ENCODE data around the gene HOXB6.

HOXB6 gene

DNA sequence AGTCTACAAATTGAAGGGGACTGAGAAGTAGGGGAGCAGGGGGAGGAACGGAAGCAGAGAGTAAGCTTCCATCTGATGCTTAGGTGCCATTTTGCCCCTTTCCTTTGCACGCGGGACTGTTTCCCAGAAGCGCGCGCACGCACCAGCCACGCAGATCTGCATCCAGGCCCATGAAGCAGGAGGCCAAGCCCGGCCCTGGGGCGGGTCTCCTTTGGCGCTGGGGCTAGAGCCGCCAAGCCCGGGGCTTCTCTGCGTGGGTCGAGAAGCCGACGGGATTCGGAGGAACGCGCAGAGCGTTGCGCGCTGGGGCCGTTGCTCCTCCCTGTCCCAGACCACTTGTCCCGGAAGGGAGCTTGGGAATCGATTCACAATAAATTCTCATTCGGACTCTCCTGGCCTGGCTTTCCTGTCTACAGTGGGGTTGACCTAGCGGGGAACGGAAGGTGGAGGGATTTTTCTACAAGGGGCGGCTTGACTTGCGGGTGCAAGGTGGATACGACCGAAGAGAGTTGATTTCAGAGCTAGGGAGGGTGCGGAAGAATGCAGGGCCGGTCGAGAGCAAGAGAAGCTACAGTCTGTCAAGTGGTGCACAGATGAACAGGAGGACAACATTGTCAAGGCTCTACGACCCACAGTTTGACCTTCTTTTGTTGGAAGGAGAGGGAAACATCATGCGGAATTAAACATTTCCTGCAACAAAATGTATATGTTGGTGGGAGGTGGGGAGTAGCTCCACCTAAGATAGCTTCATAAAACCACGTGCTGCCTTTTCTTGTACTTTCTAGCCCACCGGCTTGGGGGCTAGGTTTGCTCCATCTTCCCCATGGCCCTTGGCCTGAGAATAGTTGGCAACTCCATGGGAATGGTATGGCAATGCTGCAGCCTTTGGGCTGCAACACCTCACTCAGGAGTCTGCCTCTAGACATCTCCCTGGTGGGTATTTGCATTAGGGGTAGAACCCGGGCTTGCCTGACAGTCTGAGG is 16.9 kb upstream of the HOXB6 start:
- DNase-seq, result no peak

DNA sequence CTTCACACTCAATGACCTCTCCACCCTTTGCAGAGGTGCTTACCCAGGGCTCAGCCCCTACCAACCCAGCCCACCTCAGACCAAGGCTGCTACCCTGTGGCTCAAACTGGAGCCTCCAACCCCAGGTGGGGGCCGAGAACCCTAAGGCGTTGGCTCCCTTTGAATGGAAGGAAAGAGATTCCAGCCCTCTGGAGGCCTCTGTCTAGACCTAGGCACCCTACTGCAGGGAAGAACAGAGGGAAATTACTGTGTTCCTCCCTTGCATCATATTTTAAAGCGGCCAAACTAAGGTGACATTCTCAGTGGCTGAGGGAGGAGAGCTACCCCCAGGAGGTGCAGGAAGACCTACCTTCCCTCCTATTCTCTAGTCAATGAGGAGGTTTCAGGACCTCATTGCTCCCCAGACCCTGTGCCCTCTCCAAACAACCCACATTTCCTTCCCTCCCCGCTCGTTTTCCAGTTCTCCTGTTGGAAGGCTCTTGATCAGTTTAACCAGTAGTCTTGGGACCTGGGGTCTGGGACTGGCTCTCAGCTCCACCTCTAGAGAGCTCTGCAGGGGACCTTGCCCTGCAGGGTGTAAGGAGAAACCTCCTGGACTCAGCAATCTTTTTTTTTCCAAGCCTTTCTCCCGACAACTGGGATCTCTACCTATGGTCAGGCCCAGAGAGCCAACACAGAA is 15.8 kb upstream of the HOXB6 start:
- DNase-seq, result no peak

DNA sequence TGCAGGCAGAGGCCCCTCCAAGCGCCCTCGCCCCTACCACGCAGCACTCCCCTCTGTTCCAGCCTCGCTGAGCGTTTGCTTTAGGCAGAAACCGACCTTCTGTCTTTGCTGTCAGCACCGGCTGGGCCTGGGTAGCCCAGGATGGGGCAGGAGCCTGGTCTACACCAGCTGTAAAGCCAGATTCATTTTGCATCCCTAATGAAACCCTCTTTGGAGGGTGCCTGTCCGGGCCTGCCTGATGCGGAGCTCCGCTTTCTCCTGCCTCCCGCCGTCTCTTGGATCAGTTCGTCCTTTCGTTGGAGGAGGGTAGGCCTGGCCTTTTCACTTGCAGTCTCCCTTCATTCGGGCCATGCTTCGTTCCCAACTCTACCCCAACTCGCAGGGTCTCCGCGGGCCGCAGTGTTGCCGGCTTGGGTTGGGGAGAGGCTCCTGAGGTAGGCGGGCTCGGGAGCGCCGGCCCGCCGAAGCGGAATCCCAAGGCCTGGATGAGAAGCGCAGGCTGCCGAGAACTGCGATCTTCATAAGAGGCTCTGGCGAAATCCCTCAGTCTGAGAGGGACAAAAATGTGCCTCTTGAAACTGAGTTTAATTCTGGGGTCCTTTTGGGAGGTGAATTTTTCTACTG is 15.2 kb upstream of the HOXB6 start:
- no peak for DNase-seq

DNA sequence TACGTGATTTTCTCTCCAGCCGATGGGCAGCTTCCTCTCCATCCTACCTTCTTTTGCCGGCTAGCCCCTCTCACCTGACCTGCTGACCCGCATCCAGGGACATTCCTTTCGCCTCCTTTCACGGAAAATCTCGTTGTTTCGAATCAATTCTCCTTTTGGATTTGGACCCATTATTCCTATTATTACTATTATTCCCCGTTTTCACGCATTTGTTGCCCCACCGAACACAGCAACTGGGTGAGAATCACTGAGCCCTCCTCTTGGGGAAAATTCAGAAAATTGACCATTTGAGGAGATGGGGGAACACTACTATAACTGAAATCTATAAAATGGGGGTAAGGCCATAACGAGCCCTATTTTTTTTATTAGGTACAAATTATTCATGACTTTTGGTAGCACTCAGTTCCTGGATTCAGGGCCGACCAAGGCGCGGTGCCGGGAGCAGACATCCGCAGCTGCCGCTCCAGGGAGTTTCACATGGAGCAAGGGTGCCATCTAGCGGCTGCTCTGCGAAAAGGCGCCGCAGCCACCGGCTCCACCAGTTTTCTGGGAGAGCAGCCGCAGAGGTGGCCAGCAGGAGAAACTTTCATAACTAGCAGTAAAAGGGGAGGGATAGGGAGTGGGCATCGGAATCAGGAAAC is 13.6 kb upstream of the HOXB6 start:
- peak; percentile 84 to 93 (median 92) for DNase-seq

DNA sequence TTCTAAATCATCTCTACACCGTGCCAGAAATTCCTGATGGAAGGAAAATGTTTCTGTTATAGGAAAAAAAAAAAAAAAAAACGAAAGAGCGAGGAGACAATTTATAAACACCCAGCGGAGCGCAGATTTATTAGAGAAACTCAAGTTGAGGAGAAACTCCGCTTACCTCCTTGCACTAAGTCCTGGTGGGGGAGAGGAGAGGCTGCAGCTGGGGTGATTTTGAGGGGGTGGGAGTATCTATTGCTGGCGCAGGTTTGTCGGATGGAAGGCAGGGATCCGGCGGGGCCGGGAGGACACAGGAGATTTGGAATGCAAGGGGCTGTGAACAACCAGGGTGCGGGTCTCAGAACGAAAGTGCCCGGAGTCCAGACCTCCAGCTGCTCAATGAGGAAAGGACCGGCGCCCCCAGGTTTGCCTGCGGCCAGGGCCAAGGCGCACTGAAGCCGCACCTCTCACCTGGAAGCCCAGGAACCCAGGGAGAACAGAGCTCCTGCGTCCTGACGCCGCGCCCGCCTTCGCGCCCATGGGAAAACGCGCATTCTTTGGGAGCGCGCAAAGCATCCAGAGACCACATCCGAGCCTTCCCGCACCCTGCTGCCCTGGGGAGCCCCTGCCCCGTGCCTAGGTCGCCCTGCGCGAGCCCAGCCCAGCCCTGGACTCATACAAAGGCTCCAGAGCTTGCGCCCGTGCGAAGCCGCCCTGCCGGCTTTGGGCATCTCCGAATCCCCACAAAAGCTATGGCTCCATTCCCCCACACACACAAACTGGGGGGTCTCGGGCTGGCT is 12.9 kb upstream of the HOXB6 start:
- DNase-seq, result no peak

DNA sequence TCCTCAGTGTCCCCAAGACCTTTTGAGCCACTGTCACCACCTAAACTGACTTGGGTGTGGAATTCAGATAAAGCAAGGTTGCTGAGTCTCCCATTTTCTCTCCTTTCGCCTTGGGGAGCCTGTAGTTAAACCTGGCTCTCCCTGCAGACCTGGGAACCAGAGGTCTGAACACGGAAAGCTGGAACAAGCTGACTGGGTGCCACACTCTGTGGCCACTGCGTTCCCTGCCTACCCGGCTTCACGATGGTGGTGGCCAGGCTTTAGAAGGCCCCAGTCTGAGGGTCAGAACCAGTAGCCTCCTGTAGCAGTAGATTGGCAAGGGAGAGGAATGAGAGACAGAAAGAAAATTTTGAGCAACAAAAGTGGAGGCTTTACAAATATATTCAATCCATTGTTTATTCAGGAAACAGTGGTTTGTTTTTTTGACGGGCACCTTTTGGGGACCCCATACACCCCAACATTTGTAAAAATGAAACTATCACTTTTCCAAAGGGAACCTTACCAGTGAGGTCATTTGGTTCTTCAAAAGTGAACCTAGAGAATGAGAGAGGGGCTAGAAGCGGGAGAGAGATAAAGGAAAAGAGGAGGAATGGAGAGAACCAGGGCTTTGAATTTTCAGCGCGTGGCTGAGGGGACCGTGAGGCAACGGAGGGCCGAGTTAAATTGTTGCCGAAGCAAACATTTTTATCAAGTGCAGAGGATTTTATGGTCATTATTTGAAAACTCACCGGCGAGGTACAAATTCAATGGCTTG is 12.1 kb upstream of the HOXB6 start:
- no peak for DNase-seq

DNA sequence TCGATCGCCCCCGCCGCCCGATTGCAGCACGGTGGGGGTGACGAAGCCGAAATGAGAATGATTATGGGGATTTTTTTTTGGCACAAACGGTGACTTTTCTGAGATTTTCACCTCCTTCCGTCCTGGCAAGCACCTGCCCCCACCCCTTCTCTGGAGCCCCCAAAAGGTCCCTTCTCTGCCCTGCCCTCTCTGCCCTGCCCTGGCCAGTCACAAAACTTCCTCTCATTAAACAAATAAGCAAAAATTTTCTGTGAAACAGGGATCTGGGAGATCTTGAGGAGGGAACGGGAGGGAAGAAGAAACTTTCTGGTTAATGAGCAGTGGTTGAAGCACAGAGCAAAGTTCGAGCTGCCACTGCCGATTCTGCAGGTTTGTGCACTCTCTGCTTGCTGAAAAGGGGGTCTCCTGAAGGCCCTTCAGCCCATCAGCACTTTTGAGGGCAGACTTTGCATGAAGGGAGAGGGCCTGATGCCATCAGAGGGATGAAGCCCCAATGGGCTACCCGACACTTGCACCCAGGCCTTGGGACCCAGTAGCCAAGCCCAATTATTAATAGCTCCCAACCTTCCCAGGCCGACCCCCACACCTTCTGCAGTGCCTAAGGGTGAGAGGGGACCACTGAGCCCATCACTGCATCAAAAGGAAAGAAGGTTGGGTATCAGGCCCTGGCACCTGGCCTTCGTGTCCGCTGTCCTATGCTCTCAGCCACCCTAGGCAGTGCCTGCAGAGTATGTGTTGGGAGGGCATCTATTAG is 11.4 kb upstream of the HOXB6 start:
- DNase-seq, result no peak

DNA sequence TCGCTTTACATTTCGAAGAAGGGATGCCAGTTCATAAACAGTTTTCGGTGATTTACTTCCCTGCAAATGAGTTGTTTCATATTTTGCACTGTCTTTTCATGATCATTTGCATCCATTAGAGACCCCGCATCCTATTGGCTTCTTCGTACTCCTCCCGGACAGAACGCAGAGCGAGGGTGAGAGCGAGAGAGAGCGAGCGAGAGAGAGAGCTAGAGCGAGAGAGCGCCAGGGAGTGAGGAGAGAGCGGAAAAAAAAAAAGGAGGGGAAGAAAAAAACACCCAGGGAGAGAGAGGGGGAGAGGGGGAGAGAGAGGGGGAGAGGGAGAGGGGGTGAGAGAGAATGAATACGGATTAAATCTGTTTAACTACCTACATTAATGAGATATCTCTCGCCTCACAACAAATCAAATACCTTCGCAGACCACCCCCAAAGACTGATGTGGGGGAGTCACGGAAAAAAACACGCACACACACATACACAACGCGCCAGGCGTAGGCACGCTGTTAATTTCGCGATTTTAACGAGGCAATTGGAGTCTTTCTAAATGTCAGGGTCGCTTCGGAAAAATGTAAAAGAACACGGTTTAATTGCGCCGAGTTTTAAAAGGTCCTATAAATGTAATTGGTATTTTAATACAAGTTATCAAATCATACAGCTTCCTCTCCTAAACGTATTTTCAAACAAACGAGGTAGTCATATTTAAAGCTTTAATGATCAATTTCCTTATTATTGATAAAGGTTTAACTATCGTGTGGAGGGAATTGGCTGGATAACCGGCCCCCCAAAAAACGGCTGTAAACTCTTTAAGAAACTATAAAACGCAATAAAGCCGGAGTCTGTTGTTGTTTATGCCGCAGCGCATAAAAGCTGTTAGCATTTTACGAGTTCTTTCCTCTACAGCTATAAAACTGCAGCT is 10.5 kb upstream of the HOXB6 start, which contains the start of gene HOXB8:
Gene HOXB8, minus strand, starts transcription at position 246 of the 916 bp plus-strand sequence. CDS start 588 bp downstream, outside the sequence.
- no peak for DNase-seq

DNA sequence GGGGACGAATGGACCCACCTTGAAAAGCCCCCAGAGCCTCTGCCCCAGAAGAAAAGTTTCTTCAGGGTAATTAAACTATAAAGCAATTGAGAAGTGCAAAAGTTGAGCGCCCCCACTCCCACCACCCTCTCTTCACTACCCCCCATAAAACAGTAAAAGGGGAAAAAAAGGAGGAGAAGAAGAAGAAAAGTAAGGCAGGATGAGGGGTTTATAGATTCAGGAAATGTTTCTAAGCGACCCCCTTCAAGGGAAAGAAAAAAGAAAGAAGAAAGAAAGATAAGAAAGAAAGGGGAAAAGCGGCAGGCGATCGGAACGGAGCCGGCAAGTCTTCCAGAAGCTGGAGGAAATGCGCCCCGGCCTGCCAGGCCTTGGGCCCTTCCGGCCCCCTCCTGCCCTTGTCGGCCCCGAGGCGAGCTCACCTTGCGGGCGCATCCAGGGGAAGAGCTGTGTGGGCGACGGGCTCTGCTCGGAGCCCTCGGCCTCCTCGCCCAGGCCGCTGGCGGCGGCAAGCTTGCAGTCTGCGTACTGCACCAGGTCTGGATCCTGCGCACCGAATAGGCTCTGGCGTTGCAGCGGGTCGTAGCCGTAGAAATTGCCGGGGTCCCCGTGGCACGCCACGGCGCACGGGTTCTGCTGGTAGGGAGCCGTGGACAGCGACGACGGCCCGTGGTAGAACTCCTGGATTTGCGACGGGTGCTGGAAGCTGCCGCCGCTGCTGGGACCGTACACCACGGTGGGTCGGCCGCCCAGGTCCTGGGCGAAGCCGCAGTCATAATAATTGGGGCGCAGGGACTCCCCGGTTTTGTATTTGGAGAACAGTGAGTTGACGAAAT is 9.3 kb upstream of the HOXB6 start:
- DNase-seq, result peak in 1 of 4 experiments; percentile 44

DNA sequence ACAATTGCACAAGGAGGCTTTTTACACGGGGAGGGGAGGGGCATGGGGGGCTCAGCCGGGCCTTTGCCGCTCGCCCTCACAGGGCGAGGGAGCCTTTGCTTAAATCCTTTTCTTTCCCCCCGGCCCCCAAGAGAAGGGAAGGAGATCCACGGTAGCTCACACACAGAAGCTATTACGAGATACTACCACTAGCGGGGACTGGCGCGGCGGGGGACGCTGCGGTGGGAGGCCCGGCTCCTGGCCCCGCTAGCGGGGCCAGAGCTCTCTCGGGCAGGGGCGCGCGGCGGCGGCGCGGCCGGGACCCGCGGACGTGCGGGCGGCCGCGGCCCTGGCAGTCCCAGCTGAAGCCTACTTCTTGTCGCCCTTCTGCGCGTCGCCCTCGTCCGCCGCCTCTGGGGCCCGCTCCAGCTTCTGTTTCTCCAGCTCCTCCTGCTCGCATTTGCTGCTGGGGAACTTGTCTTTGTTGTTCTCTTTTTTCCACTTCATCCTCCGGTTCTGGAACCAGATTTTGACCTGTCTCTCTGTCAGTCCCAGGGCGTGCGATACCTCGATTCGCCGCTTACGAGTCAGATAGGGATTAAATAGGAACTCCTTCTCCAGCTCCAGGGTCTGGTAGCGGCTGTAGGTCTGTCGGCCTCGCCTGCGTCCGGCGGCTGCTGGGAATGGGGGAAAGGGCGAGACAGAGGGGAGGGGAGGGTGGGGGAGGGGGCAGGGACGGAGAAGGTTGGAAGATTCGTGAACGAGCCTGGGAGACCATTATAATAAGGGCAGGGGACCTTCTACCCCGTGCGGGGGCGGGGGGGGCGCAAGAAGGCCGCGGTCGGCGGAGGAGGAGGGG is 8.3 kb upstream of the HOXB6 start:
- DNase-seq, result peak; percentile 35 to 69 (median 56)

DNA sequence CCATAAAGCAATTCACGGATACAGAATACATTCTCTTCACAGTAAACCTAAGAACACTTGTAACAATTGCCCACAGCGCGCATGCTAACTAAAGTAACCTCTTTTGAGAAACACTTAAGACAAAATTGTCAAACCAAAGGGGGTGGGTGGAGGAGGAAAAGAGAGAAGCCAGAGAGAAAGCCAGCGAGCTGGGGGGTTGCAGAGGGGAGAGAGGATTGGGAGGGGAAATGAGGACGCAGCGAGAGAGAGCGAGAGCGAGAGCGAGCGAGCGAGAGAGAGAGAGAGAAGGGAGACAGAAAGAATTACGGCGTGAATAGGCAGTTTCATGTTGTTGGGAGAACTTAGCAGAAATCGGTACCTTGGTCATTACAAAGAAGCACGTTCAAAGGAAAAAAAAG is 7.7 kb upstream of the HOXB6 start:
- DNase-seq, result no peak

DNA sequence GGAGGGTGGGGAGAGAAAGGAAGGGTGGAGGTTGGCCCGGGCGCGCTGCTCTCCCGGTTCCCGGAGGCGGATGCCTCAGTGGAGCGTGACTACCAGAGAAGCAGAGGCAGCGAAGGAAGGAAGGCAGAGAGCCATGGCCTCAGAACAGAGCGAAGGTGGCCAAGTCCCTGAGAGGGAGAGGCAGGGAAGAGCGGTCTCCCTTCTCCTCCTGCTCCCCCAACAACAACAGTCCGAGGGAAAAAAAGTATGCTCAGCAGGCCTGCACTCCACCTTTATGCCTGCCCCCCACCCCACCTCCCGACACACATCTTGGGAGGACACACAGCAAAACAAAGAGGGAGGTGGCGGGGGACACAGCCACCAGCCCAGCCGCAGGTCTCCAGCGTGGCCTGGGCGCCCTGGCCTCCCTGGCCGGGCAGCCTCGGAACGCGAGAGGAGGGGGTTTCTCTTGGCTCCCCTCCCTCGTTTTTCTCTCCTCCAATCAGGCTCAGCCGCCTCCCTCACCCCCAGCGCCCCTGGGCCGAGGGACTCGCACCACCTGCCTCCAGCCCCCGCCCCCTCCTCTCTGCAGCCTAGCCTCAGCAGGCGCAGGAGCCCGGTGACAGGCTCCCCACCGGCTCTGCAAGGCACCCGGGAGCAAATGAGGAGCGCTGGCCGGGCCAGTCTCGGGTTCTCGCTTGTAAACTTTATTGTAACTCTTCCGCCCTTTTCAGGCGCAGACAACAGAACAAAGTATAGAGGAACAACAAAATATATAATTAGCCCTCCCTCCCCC is 7.1 kb upstream of the HOXB6 start:
- DNase-seq, result peak in 1 of 4 experiments; percentile 33

DNA sequence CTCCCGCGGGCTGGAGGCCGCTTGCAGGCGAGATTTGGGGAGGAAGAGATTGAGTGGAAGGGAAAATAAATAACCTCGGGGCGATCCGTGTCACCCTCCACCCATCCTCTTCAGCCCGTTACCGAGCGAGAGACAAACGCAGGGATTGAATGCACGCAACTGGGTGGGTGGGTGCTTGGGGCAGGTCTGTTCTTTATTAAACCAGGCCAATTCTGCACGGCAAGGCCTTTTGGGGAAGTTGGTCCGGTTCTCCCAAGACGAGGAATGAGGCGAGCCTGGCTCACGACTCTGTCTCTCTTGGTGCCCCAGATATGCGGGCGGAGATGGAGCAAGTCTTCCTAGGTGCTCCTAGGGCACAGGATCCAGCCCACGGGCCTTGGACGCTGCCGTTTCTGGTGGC is 6.4 kb upstream of the HOXB6 start:
- peak in 3 of 4 experiments; percentile 37 to 57 (median 56) for DNase-seq

DNA sequence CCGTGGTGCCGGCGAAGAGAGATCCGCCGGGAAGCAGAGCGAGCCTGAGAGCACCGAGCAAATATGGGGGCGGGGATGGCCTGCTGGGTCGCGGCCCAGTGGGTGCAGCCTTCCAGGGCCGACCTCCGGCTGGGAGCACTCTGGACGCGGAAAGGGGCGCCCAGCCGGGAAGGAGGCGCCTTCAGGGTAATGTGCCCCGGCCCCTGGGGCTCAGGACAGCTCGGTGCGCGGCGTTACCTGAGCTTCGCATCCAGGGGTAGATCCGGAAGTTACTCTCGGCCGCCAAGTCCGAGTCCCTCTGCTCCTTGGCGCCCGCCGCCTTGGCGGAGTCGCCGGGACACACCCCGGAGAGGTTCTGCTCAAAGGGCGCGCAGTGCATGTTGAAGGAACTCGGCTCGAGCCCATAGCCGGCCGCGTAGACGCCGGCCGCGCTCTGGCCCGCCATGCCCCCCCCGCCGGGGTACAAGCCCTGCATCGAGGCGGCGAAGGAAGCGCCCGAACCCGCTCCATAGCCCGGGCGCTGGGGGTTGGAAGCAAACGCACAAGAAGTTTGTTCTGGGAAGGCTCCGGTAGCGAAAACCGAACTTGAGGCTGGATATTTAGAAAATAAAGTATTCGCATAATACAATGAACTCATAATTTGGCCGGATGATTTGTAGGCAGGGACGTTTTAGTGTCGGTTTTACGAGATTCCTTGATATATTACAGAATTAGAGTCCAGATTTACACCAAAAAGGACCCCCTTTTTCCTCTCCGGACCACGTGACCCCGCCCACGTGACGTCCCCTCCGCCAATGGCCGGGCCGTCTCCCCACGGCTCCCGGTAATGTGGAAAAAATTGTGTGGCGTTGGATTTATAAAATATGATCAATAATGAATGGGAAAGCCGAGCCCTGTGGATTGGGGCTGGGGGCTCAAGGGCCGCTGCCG is 5.8 kb upstream of the HOXB6 start, which contains the start of gene HOXB7:
Gene HOXB7, minus strand, starts transcription at position 736 of the 930 bp plus-strand sequence. Its CDS starts 99 bp downstream, at position 637.
- peak in 3 of 4 experiments; percentile 35 to 73 (median 55) for DNase-seq

DNA sequence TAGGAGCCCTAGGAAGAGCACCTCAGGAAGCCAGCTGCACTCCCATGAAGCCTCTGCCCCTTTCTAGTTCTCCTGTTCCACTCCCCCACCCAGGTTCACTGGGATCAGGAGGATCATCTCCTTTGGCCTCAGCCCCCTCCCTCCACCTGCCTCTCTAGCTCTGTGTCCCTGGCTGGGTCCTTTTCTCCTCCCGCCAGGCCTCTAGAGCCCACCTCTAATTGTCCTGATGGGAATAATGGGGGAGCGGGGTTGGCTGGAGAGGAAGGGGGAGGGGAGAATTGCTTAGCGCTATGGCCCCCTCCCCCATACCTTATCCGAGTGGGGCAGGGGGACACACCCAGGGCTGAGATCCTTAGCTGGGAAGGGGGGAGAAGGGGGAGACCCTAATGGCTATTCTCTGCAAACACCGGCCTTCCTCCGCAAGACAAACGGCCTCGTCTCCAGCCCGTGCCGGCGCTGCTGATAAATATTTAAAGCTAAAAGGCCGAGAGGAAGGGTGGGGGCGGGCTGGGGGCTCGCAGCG is 5.0 kb upstream of the HOXB6 start:
- DNase-seq, result no peak

All from suppressor macrophage (primary cell).